ENCODE measurements around the gene BABAM2. TPM values are rescaled to one million over a fixed set of nuclear protein-coding genes. Genes with fewer than 3 reads are reported as not detected.

The BABAM2 gene
- polyA plus RNA-seq, 1 experiment: 32.6 TPM

DNA sequence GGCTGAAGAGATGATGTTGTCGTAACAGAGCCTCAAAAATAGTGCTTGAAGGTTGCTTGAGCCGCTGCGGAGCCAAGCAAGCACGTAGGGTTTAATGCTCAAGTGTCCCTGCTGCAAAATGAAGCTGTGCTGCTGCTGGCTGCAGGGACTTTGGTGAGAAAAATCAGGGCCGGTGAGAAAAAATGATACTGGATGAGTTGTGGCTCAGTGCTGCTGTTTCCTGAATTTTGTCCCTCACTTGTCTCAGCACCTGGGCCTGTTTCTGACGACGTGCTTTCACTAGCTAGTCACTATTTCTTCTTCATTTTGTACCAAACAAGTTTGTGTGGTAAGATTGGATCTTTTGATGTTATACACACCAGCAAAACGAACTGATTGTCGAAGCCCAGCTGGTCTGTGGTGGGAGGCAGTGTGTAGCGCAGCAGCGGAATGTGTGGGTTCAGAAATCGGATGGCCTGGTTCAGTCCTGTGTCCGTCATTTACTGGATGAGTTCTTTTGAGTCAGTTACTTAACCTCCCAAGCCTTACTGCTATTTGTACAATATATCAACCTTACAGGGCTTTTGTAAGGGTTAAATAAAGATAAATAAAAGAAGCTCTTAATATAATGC is 329.3 kb downstream of the BABAM2 start:
- CTCF ChIA-PET: no interaction called here
- Histone ChIP-seq H3K36me3 (ENCODE audit: control insufficient read depth, insufficient read depth, low read length) (no peaks in the 10 kb centered on the region), H3K4me3 (ENCODE audit: low read depth, low read length) (no peak overlapping the region), H3K27me3 (ENCODE audit: control insufficient read depth, insufficient read depth, low read length) (no peaks in the 10 kb centered on the region)
- TF ChIP-seq, protein P1, sequence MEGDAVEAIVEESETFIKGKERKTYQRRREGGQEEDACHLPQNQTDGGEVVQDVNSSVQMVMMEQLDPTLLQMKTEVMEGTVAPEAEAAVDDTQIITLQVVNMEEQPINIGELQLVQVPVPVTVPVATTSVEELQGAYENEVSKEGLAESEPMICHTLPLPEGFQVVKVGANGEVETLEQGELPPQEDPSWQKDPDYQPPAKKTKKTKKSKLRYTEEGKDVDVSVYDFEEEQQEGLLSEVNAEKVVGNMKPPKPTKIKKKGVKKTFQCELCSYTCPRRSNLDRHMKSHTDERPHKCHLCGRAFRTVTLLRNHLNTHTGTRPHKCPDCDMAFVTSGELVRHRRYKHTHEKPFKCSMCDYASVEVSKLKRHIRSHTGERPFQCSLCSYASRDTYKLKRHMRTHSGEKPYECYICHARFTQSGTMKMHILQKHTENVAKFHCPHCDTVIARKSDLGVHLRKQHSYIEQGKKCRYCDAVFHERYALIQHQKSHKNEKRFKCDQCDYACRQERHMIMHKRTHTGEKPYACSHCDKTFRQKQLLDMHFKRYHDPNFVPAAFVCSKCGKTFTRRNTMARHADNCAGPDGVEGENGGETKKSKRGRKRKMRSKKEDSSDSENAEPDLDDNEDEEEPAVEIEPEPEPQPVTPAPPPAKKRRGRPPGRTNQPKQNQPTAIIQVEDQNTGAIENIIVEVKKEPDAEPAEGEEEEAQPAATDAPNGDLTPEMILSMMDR (IDR thresholded peaks at IDR 0.05; ENCODE audit: insufficient read depth, low read depth, low read length): no peak
- DNase-seq (ENCODE audit: low read depth): no peak
- POLR2A ChIA-PET: interaction anchor here (0.6 kb wide), 1 partner anchor 74 kb away, joined by 3 read pairs; no protein-coding TSS in a partner anchor

DNA sequence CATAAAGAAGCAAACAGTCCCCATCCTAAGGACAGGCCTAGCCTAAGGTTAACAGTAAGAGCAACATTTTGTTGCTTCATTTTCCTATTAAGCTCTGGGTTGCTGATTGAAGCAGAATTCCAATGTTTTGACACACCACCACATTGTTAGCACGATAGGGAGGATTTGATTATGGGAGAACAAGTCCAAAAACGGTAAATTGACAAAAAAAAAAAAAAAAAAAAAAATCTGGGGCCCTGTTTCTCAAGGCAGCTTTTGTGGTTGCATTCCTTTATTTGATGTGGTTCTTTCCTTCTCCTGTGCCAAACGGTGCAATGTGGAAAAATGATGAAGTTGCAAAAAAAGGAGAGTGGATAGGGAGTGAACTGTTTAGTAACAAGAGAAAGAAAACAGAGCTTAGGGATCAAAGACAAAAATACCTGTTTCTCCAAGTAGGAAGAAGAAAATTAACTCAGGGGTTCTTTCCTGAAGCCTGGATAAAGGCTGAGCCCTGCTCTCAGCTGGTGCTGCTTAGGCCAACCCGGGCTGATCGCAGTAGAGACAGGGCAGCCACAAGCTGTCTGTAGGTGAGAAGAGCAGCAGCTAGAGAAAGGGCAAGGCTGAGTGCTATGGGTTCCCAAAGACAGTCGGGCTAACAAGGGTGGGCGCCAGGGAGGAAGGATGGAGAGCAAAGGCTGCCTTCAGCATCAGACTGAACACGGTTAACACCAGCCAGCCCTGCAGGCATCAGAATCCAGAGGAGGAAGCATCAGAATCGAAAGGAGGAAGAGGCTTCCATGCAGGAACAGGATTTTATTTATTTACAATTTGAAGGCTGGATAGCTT is 334.3 kb downstream of the BABAM2 start:
- TF ChIP-seq, protein P1 (IDR thresholded peaks at IDR 0.05; ENCODE audit: insufficient read depth, low read depth, low read length): no peak
- POLR2A ChIA-PET: interaction anchor here (0.8 to 0.9 kb wide), 4 partner anchors 17 to 454 kb away, joined by 3 to 8 read pairs (median 4); partner anchors contain the start of gene MRPL33
- Histone ChIP-seq H3K27me3 (ENCODE audit: control insufficient read depth, insufficient read depth, low read length) (no peaks in the 10 kb centered on the region), H3K36me3 (ENCODE audit: control insufficient read depth, insufficient read depth, low read length) (no peaks in the 10 kb centered on the region), H3K4me3 (ENCODE audit: low read depth, low read length) (no peak overlapping the region)
- DNase-seq (ENCODE audit: low read depth): peak; percentile 89
- CTCF ChIA-PET: interaction anchor here (0.5 to 1.8 kb wide), 7 partner anchors 23 to 270 kb away, joined by 3 to 4 read pairs (median 3); no protein-coding TSS in a partner anchor

DNA sequence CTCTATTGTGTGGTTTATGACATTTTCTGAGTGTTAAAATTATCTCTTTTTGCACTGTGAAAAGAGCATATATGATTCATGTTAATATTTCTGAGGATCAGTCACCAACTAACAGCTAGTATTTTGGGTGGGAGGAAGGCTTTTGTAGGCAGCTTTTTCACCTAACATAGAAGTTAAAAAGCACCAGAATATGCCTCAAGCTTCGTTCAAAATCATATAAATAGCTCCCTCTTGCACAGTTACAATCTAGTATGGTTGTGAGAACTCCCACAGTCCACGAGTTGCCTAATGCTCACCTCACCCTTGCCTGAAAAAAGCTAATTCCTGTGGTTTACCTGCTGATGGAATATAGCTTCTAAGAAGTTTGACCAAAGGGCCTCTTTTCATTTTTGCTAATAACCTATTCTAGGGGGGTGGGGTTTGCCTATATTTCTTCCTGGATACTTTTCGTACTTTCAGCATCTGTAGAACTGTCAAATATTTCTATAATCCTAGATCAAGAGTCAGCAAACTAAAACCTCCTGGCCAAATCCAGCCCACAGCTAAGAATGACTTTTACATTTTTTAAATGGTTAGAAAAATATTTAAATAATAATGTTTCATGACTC is 335.0 kb downstream of the BABAM2 start:
- Histone ChIP-seq H3K4me3 (ENCODE audit: low read depth, low read length) (no peak overlapping the region), H3K36me3 (ENCODE audit: control insufficient read depth, insufficient read depth, low read length) (no peaks in the 10 kb centered on the region), H3K27me3 (ENCODE audit: control insufficient read depth, insufficient read depth, low read length) (no peaks in the 10 kb centered on the region)
- ChIA-PET POLR2A (interaction anchor here (0.8 kb wide), 2 partner anchors 166 to 170 kb away, joined by 3 read pairs; no protein-coding TSS in a partner anchor), CTCF (interaction anchor here (0.5 to 1.8 kb wide), 5 partner anchors 23 to 271 kb away, joined by 3 to 4 read pairs (median 3); no protein-coding TSS in a partner anchor)
- TF ChIP-seq, protein P1 (IDR thresholded peaks at IDR 0.05; ENCODE audit: insufficient read depth, low read depth, low read length): no peak
- DNase-seq (ENCODE audit: low read depth): no peak

DNA sequence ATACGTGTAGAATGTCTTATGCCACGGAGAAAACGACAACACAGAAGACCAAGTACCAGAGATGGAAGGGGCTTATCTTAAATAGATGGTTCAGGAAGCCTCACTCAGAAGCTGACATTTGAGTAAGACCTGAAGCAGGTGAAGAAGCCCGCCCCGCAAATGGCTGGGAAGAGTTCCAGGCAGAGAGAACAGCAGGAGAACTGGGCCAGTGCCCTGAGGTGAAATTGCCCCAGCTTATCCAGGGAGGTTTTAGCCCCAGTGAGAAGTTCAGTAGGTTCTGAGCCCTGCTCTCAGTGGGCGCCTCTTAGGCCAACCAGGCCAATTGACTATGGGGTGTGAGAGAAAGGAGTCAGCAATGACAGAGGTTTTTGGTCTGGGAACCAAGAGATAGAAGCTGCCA is 336.0 kb downstream of the BABAM2 start:
- POLR2A ChIA-PET: interaction anchor here (0.6 kb wide), 1 partner anchor 171 kb away, joined by 3 read pairs; no protein-coding TSS in a partner anchor
- Histone ChIP-seq H3K27me3 (ENCODE audit: control insufficient read depth, insufficient read depth, low read length) (no peaks in the 10 kb centered on the region), H3K36me3 (ENCODE audit: control insufficient read depth, insufficient read depth, low read length) (no peaks in the 10 kb centered on the region), H3K4me3 (ENCODE audit: low read depth, low read length) (no peak overlapping the region)
- TF ChIP-seq, protein P1 (IDR thresholded peaks at IDR 0.05; ENCODE audit: insufficient read depth, low read depth, low read length): no peak
- DNase-seq (ENCODE audit: low read depth): no peak
- CTCF ChIA-PET: interaction anchor here (1.2 kb wide), 1 partner anchor 85 kb away, joined by 3 read pairs; no protein-coding TSS in a partner anchor

Measured in BJ (cell line).